IMR-90 (cell line): ENCODE measurements around the gene OR52W1. TPM values are rescaled to one million over a fixed set of nuclear protein-coding genes. Genes with fewer than 3 reads are reported as not detected.

Experiments used
- ATAC-seq: fragments of 200-7000 bp; cut with Tn5 transposase; 2 replicates; pipeline ENCODE4 v1.9.1; 2020; ENCODE audit warnings: low read depth, mild to moderate bottlenecking, moderate library complexity
- BruUV-seq: library from RNA; stranded (reverse); fragments of 400-500 nt; replicated peaks from 2 replicates; lab custom pipeline; 2021; lab: Mats Ljungman, UMichigan
- CTCF ChIA-PET: fragments of 300-600 bp; formaldehyde crosslinking; extraction: SDS; loops from one replicate; lab custom pipeline; 2021; ENCODE audit warnings: antibody characterized with exemption; lab: Yijun Ruan, JAX
- POLR2A ChIA-PET: fragments of 300-600 bp; sonication (Branson Sonifier 250); formaldehyde crosslinking; loops from one replicate; lab custom pipeline; 2022; ENCODE audit warnings: antibody characterized with exemption; ENCODE audit not compliant: unreplicated experiment; lab: Charles Lee
- DNase-seq: peaks from one replicate; pipeline ENCODE4 v3.0.0; 2013
- H2AFZ ChIP-seq: replicated peaks from 2 replicates; pipeline ENCODE3; 2013; ENCODE audit warnings: low read length, mild to moderate bottlenecking; ENCODE audit not compliant: poor library complexity
- H2AK5ac ChIP-seq: 2 replicates; pipeline ENCODE4 v1.6.1; 2013; ENCODE audit warnings: low read depth, low read length, inconsistent platforms
- H2AK9ac ChIP-seq: replicated peaks from 2 replicates; pipeline ENCODE3; 2013; ENCODE audit warnings: mild to moderate bottlenecking, low read depth, low read length, moderate library complexity; ENCODE audit not compliant: poor library complexity
- H2BK120ac ChIP-seq: 2 replicates; pipeline ENCODE4 v1.6.1; 2013; ENCODE audit warnings: low read depth, low read length, inconsistent platforms
- H2BK15ac ChIP-seq: 3 replicates; pipeline ENCODE4 v1.6.1; 2013; ENCODE audit warnings: low read depth, low read length, inconsistent platforms
- H2BK20ac ChIP-seq: 2 replicates; pipeline ENCODE4 v1.6.1; 2013; ENCODE audit warnings: low read depth, mild to moderate bottlenecking, inconsistent platforms, low read length, moderate library complexity
- H2BK5ac ChIP-seq: 2 replicates; pipeline ENCODE4 v1.6.1; 2013; ENCODE audit warnings: mild to moderate bottlenecking, low read depth, low read length, inconsistent platforms; ENCODE audit not compliant: poor library complexity, severe bottlenecking
- H3K14ac ChIP-seq: replicated peaks from 2 replicates; pipeline ENCODE4 v1.6.1; 2013; ENCODE audit warnings: low read depth, low read length, inconsistent platforms
- H3K18ac ChIP-seq: 2 replicates; pipeline ENCODE4 v1.6.1; 2013; ENCODE audit warnings: low read depth, low read length, control low read depth
- H3K23ac ChIP-seq: 2 replicates; pipeline ENCODE4 v1.6.1; 2013; ENCODE audit warnings: low read depth, low read length, inconsistent platforms
- H3K27ac ChIP-seq: 2 replicates; pipeline ENCODE4 v1.5.1; 2013; ENCODE audit warnings: mild to moderate bottlenecking, control low read depth, low read length; ENCODE audit not compliant: insufficient read depth
- H3K27me3 ChIP-seq: 2 replicates; pipeline ENCODE4 v1.6.1; 2013; ENCODE audit warnings: low read length; ENCODE audit not compliant: control insufficient read depth, insufficient read depth
- H3K36me3 ChIP-seq: 2 replicates; pipeline ENCODE4 v1.6.1; 2013; ENCODE audit warnings: low read length, mixed read lengths; ENCODE audit not compliant: control insufficient read depth, insufficient read depth
- H3K4ac ChIP-seq: 2 replicates; pipeline ENCODE4 v1.6.1; 2013; ENCODE audit warnings: low read depth, low read length, inconsistent platforms
- H3K4me1 ChIP-seq: 2 replicates; pipeline ENCODE4 v1.6.1; 2013; ENCODE audit warnings: low read length, mixed read lengths; ENCODE audit not compliant: control insufficient read depth, insufficient read depth
- H3K4me2 ChIP-seq: 2 replicates; pipeline ENCODE4 v1.6.1; 2013; ENCODE audit warnings: low read depth, mild to moderate bottlenecking, control low read depth, low read length, moderate library complexity
- H3K4me3 ChIP-seq: 2 replicates; pipeline ENCODE4 v1.5.1; 2013; ENCODE audit warnings: low read depth, mild to moderate bottlenecking, control low read depth, low read length, moderate library complexity; ENCODE audit not compliant: insufficient read depth
- H3K56ac ChIP-seq: 2 replicates; pipeline ENCODE4 v1.6.1; 2013; ENCODE audit warnings: low read length, inconsistent platforms; ENCODE audit not compliant: insufficient read depth; ENCODE audit errors: extremely low read depth
- H3K79me1 ChIP-seq, 2 experiments: 2 replicates each; pipeline ENCODE4 v1.6.1; 2013; ENCODE audit warnings: low read length in 2 of 2, inconsistent platforms in 1 of 2, low read depth in 1 of 2
- H3K9ac ChIP-seq: 2 replicates; pipeline ENCODE4 v1.6.1; 2013; ENCODE audit warnings: low read depth, low read length, control low read depth
- H3K9me1 ChIP-seq: 2 replicates; pipeline ENCODE4 v1.6.1; 2013; ENCODE audit warnings: low read length, inconsistent platforms; ENCODE audit not compliant: insufficient read depth
- H3K9me3 ChIP-seq: 2 replicates; pipeline ENCODE4 v1.6.1; 2013; ENCODE audit warnings: low read length; ENCODE audit not compliant: control insufficient read depth, insufficient read depth
- H4K20me1 ChIP-seq: 2 replicates; pipeline ENCODE4 v1.6.1; 2013; ENCODE audit warnings: low read length, inconsistent platforms; ENCODE audit not compliant: insufficient read depth
- H4K5ac ChIP-seq: 2 replicates; pipeline ENCODE4 v1.6.1; 2013; ENCODE audit warnings: mild to moderate bottlenecking, low read depth, low read length, control low read depth
- H4K8ac ChIP-seq, 2 experiments: 2 replicates each; pipeline ENCODE4 v1.6.1; 2013; ENCODE audit warnings: low read depth in 2 of 2, low read length in 2 of 2, control low read depth in 1 of 2, inconsistent platforms in 1 of 2
- H4K91ac ChIP-seq: 2 replicates; pipeline ENCODE4 v1.6.1; 2013; ENCODE audit warnings: low read depth, low read length, inconsistent platforms; ENCODE audit not compliant: insufficient read depth
- FOS ChIP-seq: fragments of 150-350 bp; IDR thresholded peaks from 2 replicates; pipeline ENCODE4 v1.6.1; 2016; ENCODE audit warnings: low read depth, low read length
- MAFK ChIP-seq: IDR thresholded peaks from 2 replicates; pipeline ENCODE4 v1.6.1; 2012; ENCODE audit warnings: low read depth, low read length, improper control_type of control experiment
- MAZ ChIP-seq: IDR thresholded peaks from 2 replicates; pipeline ENCODE4 v1.6.1; 2012; ENCODE audit warnings: low read depth, mild to moderate bottlenecking, low read length, improper control_type of control experiment, moderate library complexity, borderline replicate concordance
- MXI1 ChIP-seq: IDR thresholded peaks from 2 replicates; pipeline ENCODE4 v1.6.1; 2012; ENCODE audit warnings: low read depth, mild to moderate bottlenecking, low read length, moderate library complexity, borderline replicate concordance
- POLR2A ChIP-seq: IDR thresholded peaks from 2 replicates; pipeline ENCODE4 v1.6.1; 2012; ENCODE audit warnings: mild to moderate bottlenecking, low read depth, low read length
- RAD21 ChIP-seq: IDR thresholded peaks from 2 replicates; pipeline ENCODE4 v1.6.1; 2012; ENCODE audit warnings: low read length, improper control_type of control experiment
- SMC3 ChIP-seq: fragments of 150-350 bp; IDR thresholded peaks from 2 replicates; pipeline ENCODE4 v1.6.1; 2016; ENCODE audit warnings: low read depth, mild to moderate bottlenecking, antibody characterized with exemption, low read length, moderate library complexity
- WGBS, 2 experiments: methylation state at CpG; one replicate each; pipeline versions ENCODE4 v1.1.5 to v1.1.7; 2013; ENCODE audit warnings: missing lambda C conversion rate in 2 of 2; ENCODE audit not compliant: insufficient read length in 1 of 2; ENCODE audit errors: extremely low coverage in 2 of 2; 5-methylcytosine and 5-hydroxymethylcytosine counted together
- dilution Hi-C: fragments of 300-500 bp; cut with HindIII; formaldehyde crosslinking; loops from one replicate; pipeline ENCODE4 v1.14.3; 2018; ENCODE audit warnings: low sequenced_read_pairs; ENCODE audit not compliant: unreplicated experiment
- in situ Hi-C: fragments of 300-500 bp; cut with MboI; formaldehyde crosslinking; loops from 3 replicates; pipeline ENCODE4 v1.14.3; 2019; ENCODE audit warnings: low sequenced_read_pairs, inconsistent platforms, mixed read lengths
- intact Hi-C: fragments of 100-400 bp; cut with micrococcal nuclease; formaldehyde crosslinking; loops from 2 replicates; pipeline ENCODE4 v1.10.0; 2022
- polyA plus RNA-seq, 3 experiments: library from polyadenylated mRNA; depleted of rRNA; stranded (reverse); fragments of >200 nt; gene quantifications; 2 replicates each; pipeline ENCODE4 v1.2.3, GENCODE V29; 2012; ENCODE audit warnings: low replicate concordance in 1 of 3
- total RNA-seq: library from RNA; depleted of rRNA; stranded (reverse); fragments of >200 nt; gene quantifications from 2 replicates; pipeline ENCODE4 v1.2.3, GENCODE V29; 2012
- TF ChIP-seq, protein P1 (sequence below): conservative IDR thresholded peaks from 2 replicates; pipeline ENCODE4 v1.5.1; 2012; ENCODE audit warnings: mild to moderate bottlenecking, low read depth, low read length, improper control_type of control experiment
- TF ChIP-seq, protein P2 (sequence below): fragments of 150-350 bp; IDR thresholded peaks from 2 replicates; pipeline ENCODE4 v1.6.1; 2017; ENCODE audit warnings: mild to moderate bottlenecking, antibody characterized with exemption, low read length, low read depth

OR52W1 gene
- total and polyA plus RNA-seq, 2 of the 4 experiments (the other 2 are of a cell fraction) = not detected

DNA sequence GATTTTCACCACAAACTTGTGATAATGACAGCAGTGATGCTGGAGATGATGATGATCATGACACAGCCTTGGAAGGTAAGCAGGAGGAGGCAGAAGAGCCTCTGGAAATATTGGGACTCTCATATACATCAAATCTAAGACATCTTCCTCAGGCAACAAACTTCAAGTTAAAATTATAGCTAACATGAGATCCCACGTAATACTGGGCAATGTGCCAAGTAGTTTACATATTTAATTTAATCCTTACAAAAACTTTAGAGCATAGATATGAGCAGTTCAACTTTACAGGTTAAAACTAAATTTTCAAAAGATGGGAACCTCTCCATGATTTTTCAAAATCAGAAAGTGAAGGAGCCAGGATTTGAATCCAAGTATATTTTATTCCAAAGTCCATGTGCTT is 47.9 kb upstream of the OR52W1 start:
- no CpG with 5 or more reads among the region's 1 CpG for WGBS, 2 experiments
- intact Hi-C loops (no loop called here), dilution Hi-C loops (no loop called here), in situ Hi-C loops (no loop called here)
- Histone ChIP-seq H3K4me3 (no peak overlapping the region), H3K27me3 (no peaks in the 10 kb centered on the region), H3K9me1 (no peaks in the 10 kb centered on the region), H4K8ac (no peak overlapping the region), H2BK5ac (no peak overlapping the region), H2AK5ac (no peak overlapping the region), H4K20me1 (no peaks in the 10 kb centered on the region), H2BK120ac (no peak overlapping the region), H3K23ac (no peak overlapping the region), H3K9ac (no peak overlapping the region), H3K4me2 (no peak overlapping the region), H2BK15ac (no peak overlapping the region), H3K14ac (no peak overlapping the region), H4K91ac (no peak overlapping the region), H3K27ac (no peak overlapping the region), H2AFZ (no peak overlapping the region), H3K4ac (no peak overlapping the region), H3K79me1 (no peaks in the 10 kb centered on the region), H3K9me3 (no peaks in the 10 kb centered on the region), H3K4me1 (no peaks in the 10 kb centered on the region), H3K56ac (no peak overlapping the region), H2BK20ac (no peak overlapping the region), H3K18ac (no peak overlapping the region), H2AK9ac (no peak overlapping the region), H4K5ac (no peak overlapping the region), H3K36me3 (no peaks in the 10 kb centered on the region)
- no peak for ATAC-seq
- BruUV-seq = no TSS peak
- POLR2A ChIA-PET = no interaction called here
- TF ChIP-seq, protein P1, sequence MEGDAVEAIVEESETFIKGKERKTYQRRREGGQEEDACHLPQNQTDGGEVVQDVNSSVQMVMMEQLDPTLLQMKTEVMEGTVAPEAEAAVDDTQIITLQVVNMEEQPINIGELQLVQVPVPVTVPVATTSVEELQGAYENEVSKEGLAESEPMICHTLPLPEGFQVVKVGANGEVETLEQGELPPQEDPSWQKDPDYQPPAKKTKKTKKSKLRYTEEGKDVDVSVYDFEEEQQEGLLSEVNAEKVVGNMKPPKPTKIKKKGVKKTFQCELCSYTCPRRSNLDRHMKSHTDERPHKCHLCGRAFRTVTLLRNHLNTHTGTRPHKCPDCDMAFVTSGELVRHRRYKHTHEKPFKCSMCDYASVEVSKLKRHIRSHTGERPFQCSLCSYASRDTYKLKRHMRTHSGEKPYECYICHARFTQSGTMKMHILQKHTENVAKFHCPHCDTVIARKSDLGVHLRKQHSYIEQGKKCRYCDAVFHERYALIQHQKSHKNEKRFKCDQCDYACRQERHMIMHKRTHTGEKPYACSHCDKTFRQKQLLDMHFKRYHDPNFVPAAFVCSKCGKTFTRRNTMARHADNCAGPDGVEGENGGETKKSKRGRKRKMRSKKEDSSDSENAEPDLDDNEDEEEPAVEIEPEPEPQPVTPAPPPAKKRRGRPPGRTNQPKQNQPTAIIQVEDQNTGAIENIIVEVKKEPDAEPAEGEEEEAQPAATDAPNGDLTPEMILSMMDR = no peak
- no peak for TF ChIP-seq SMC3
- TF ChIP-seq MAFK = no peak
- no peak for TF ChIP-seq POLR2A
- TF ChIP-seq, protein P2, sequence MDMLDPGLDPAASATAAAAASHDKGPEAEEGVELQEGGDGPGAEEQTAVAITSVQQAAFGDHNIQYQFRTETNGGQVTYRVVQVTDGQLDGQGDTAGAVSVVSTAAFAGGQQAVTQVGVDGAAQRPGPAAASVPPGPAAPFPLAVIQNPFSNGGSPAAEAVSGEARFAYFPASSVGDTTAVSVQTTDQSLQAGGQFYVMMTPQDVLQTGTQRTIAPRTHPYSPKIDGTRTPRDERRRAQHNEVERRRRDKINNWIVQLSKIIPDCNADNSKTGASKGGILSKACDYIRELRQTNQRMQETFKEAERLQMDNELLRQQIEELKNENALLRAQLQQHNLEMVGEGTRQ = no peak
- TF ChIP-seq RAD21 = no peak
- TF ChIP-seq MAZ = no peak
- no peak for TF ChIP-seq FOS
- TF ChIP-seq MXI1 = no peak
- CTCF ChIA-PET = no interaction called here
- no peak for DNase-seq
